Right ventricle myocardium superior (tissue), 1 donor: Measurements from ENCODE around the gene LEF1. TPM values are rescaled to one million over a fixed set of nuclear protein-coding genes. Genes with fewer than 3 reads are reported as not detected.
A peak's percentile ranks its signal among the peaks of the same experiment; 100 is the strongest.
"Not testable (repeated sequence)": the region's sequence is repeated elsewhere in the genome, so short reads cannot be mapped to it uniquely, and the experiment has no call there.

Experiments used
- ATAC-seq: fragments of 200-7000 bp; cut with Tn5 transposase; one replicate; pipeline ENCODE4 v1.9.1; 2020; ENCODE audit warnings: mild to moderate bottlenecking; ENCODE audit not compliant: poor library complexity
- DNase-seq: peaks from one replicate; pipeline ENCODE4 v3.0.0-alpha.2; 2020
- intact Hi-C: fragments of 100-400 bp; cut with DNase I; formaldehyde crosslinking; loops from one replicate; pipeline ENCODE4 v1.11.2; 2022
- total RNA-seq: library from RNA; stranded (reverse); fragmentation: NEBNext Ultra II Directional; extraction: Animal tissue kit (Norgen Biotek cat#: 25700); gene quantifications from one replicate; pipeline ENCODE4 v1.2.1, GENCODE V29; 2021
- donor health status: DM: no; HTN: yes; CAD: no; lungs with severe emphysema.

The LEF1 gene
- total RNA-seq, 1 donor from 2014 or later, result 0.51 TPM

DNA sequence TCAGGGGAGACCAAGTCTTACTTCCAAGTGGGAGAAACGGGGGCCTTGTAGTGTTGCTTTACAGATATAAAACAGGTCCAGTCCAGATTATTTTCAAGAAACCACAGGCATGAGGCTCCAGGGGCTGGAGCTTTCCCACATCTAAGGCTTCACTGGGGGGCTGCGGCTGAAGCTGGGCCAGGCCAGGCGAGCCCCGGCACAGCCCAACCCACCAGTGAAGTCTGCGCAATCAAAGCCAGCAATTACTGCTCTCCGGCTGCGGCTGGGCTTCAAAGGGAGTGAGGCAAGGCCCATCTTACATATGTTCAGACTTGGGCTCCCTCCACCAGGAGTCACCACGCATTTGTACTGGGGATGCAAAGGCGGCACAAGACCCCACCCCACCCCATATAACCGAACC lies 117.4 kb downstream of the LEF1 start:
- ATAC-seq, result no peak
- no peak for DNase-seq
- intact Hi-C loops, result loop anchor here (10.0 kb wide), 1 partner anchor 523 kb away; no protein-coding TSS in a partner anchor

DNA sequence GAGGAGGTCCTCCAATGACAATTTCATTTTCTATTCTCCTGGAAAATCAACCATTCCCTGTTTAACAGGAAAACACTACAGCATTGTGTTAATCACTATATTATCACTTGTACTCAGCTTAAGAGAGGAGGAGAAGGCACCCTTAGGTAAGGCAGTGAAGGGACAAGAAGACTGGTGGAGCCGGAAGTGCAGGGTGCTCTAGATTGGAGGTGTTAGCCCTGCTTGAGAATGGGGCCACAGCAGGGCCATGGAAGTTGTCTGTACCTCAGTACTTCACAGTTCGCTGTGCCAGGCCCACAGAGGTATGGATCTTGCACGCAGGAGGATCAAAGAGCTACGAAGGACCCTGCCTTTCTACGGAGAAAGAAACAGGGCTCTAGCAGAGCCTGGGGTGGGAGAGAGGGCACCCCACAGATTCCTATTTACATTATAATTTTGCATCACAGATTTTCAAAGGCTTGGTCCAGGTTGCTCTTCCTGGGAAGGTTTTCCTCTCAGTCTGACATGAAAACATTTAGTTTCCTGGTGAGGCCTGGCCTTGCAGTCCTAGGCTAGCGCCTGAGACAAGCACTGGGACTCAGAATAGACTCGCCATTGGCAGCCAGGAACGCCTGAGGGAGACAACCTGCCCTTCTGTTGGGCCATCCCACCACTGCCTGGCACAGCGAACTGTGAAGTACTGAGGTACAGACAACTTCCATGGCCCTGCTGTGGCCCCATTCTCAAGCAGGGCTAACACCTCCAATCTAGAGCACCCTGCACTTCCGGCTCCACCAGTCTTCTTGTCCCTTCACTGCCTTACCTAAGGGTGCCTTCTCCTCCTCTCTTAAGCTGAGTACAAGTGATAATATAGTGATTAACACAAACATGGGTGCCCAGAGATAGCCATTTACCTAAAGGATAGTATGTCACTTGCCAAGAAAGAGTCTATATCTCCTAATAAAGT lies 118.3 kb downstream of the LEF1 start:
- not testable (repeated sequence) for ATAC-seq, DNase-seq
- intact Hi-C loops, result loop anchor here (10.0 kb wide), 1 partner anchor 524 kb away; no protein-coding TSS in a partner anchor

DNA sequence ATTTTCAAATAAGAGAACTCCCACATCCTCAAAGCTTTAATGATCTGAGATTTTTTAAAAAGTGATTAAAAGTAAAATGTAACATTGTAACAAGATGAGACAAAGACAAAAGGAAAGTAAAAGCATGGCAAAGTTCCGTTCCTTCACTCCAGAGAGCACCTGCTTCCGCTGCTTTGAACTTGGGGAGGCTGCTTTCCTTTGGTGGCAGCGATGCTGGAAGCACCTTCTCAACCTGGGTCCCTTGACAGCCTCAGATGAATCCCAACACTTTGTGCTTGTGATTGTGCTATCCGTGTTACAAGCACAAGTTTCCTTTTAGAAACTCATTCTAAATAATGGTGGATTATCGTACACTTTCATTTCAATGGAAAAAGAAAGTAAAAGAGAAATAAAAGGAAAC lies 119.3 kb downstream of the LEF1 start:
- ATAC-seq (no peak), DNase-seq (no peak)
- intact Hi-C loops, result no loop called here

DNA sequence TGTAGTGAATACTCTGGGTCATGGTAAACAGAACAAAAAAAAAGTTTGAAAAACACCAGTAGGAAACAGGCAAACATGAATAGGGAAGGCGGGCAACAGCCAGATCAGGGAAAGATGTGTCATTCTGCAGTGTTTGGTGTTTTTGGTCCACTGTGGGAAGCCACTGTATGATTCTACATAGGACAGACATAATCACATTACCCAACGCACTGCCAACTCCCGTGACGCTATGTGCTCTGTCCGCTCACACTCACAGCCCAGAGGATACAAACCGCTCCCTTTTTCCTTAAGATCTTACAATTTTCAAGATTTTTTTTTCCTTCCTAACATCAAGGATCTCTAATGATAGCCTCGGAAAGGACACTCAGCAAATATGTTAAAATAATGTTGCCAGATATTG lies 119.7 kb downstream of the LEF1 start:
- ATAC-seq, result no peak

DNA sequence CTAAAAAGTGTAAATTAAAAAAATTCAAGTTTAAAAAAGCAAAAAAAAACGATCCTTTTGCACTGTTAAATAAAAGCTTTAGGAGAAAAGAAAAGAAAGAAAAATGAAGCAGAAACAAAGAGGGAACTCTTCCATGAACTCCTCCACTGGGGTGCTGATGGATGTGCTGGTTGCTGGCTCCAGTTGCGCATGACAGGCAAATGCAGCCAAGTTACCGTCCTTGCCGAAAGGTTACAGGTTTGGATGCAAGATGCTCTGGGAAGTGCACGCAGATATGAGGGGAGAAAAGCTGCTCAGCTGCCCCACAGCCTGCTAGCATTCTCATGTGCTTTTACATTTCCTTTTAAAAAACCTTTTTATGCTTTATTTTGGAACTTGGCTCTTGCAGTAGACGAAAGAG lies 120.6 kb downstream of the LEF1 start:
- DNase-seq (no peak), ATAC-seq (peak; percentile 88)
- intact Hi-C loops, result no loop called here

More for the DNA sequence above, 119.7 kb downstream of the LEF1 start:
- intact Hi-C loops, result no loop called here
- no peak for DNase-seq

DNA sequence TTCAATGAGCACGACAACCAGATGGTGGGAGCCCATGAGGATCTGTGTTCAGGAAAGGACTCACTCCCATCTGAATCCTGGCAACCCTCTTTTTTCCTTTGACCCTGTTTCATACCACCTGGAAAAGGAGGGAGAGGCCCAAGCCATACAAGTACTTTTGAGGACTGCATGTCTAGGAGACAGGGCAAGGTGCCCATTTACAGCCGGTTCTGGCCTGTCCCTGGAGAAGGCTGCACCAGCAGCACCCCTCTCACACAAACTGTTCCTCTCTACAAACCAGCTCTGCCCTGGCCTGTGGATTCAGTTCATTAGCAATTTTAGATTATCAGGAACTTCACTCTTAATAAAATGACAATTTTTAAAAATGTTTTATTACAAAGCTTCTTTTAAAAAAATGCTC lies 121.5 kb downstream of the LEF1 start:
- DNase-seq (no peak), ATAC-seq (peak; percentile 67)
- intact Hi-C loops, result no loop called here

DNA sequence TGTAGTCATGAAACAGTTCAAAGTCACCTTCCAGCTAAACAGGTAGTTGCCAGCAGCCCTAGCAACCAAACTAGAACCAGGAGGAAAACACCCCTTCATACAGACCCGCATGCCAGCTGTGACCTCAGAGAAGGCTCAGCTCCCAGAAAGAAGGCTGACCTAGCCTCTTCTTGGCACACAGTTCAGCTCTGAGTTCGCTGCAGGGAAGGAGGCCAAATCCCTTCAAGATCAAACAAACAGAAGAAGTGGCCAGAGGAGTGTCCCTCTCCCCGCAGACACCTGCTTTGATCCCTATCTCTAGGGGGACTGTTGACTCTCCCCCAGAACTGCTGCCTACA lies 123.1 kb downstream of the LEF1 start:
- peak; percentile 62 for DNase-seq
- intact Hi-C loops, result no loop called here

DNA sequence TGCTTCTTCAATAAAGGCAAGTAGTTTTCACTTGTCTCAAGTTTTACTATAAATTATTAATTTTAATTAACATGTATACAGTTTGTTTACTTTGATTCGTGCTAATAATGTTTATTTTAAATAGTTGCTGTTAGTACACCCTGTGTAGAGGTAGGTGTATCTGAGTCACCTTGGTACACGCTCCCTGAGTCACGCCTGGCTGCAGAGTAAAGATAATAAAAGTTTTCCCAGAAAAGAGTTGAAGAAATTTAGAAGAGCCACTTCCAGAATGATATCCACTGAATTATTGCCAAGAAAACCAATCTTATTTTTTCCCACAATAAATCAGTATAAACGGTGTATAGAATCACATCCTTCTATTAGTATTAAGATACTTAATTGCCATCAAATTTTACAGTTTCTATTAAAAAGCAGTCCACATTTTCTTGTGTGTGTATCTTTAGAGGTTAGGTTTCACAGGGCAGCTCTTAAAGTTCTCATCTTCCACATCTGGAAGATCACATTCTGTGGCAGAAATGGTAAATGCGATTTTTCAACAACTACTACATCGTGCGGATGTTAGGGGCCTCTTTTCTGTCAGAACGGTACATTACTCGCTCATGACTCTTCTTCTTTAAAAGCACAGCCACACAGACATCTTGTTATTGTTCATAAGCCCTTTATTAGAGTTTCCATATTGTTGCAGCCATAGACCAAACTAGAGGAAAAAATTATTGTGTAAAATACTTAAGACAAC lies 123.6 kb downstream of the LEF1 start:
- DNase-seq (no peak), ATAC-seq (no peak)
- intact Hi-C loops, result no loop called here

More for the DNA sequence above, 123.1 kb downstream of the LEF1 start:
- peak; percentile 65 for ATAC-seq

DNA sequence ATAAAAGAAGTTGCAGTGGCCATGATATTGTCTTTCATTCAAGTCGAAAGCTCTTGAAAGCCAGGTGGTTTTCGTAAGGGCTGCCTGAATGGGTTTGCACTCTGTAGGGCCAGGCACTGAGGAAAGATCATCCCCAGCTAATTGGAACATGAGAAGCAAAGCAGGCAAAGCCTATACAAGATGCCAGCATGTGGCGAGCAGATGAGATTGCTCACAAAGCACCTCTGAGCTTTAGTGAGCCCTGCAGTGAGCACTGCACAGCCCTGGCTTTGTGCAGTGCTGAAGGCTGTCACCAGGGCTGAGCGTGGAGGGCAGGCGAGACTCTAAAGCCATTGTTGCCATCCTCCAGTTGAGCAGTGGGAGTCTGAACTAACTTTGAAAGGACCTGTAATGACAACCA lies 125.2 kb downstream of the LEF1 start:
- no peak for DNase-seq
- ATAC-seq, result no peak
- intact Hi-C loops, result no loop called here

DNA sequence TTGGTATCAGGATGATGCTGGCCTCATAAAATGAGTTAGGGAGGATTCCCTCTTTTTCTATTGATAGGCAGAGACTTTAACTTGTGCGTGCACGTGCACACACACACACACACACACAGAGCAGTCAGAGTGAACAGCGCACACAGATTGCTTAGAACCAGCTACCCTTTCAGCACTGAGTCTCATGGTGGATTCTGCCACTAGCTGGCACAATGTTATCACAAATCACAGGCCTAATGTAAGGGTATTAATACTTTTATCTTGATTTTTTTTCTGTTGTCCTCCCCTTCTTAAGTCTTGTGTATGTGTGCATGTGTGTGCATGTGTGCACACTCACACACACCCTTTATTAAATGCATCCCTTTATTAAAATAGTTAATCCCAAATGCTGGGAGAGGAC lies 125.8 kb downstream of the LEF1 start:
- intact Hi-C loops, result no loop called here
- ATAC-seq (no peak), DNase-seq (no peak)

DNA sequence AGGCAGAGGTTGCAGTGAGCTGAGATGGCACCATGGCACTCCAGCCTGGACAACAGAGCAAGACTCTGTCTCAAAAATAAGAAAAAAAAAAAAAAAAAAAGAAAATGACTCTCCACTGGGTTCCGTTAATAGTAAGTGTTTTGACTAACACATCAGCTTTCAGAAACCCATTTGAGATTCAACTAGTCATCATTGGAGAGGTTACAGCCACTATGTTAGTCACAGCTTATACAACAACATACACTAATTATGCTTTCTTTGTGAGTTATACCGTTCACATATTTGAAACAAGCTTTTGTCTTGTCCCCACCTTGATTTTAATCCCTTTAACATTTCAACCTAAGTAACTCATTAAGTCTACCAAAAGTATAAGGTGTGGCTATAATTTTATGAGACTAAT lies 130.8 kb downstream of the LEF1 start:
- intact Hi-C loops, result no loop called here
- no peak for ATAC-seq

DNA sequence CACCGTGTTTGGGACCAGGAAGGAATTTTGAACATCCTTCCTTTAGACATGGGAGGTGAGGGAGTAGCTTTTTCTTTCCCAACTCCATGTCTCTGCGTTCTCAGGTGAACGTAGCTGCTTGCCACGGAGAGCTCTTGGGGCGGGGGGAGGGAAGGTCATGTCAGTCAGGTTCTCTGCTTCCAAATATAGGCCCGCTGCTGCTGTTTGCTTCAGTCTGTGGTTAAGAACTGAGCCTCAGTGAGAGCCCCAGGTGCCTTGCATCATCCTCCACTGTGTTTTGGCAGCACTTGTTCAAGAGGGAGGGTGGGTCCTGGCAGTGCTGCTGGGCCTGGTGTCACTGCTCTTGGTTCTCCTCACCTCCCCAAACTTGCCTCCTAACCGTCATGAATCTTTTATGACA lies 132.5 kb downstream of the LEF1 start:
- DNase-seq (no peak), ATAC-seq (peak; percentile 49)
- intact Hi-C loops, result no loop called here

More for the DNA sequence above, 130.8 kb downstream of the LEF1 start:
- no peak for DNase-seq

DNA sequence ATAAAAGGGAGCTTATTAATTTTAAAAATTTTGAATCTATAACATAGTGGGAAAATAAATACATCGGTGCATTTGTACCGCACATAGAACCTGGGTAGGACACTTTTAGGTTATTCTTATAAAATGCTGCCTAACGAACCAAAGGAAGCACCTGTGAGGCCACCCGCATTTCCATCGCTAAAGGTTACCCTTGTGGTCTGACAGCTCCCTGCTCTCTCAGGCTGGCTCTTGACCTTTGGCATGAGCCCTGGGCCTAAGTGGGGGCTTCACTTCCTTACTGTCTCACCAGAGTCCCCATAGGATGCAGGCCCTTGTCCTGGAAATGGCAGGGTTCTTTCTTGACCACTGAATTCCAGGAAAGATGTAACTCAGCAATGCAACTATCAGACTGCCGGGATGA lies 133.0 kb downstream of the LEF1 start:
- ATAC-seq (no peak), DNase-seq (no peak)
- intact Hi-C loops, result no loop called here

DNA sequence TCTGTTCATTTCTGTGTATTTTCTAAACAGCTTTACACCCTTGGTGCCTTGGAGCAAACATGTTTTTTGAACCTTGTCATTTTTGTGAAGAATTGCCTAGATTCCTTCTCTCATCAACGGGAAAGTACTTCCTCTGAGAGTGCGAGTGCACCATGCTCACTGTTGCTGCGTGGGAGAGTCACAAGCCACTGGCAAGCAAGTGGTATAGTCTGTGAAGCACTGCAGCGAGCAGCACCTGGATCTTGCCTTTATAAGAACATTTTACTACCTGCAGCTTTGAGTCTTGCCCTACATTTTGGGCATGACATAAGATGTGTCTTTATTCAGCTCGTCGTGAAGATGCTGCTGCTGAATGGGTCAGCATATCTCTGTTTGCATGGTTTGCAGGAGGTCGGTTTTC lies 134.2 kb downstream of the LEF1 start:
- no peak for DNase-seq
- no peak for ATAC-seq
- intact Hi-C loops, result no loop called here

DNA sequence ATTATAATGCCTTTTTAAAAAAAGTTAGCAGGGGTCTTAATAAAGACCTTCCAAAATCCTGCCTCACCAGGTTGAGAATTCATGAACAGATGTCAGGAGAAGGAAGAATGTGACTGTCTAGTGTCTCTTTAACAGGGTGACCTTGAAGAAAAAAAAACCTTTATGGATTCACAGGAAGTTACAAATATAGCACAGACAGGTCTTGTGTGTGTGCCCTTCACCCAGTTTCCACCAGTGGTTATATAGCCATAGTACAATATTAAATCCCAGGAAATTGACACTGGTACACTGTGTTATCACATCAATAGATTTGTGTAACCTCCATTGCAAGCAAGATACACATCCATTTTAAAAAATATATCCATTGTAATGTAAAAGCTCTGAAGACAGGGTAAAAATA lies 135.4 kb downstream of the LEF1 start:
- DNase-seq (no peak), ATAC-seq (peak; percentile 36)
- intact Hi-C loops, result no loop called here

DNA sequence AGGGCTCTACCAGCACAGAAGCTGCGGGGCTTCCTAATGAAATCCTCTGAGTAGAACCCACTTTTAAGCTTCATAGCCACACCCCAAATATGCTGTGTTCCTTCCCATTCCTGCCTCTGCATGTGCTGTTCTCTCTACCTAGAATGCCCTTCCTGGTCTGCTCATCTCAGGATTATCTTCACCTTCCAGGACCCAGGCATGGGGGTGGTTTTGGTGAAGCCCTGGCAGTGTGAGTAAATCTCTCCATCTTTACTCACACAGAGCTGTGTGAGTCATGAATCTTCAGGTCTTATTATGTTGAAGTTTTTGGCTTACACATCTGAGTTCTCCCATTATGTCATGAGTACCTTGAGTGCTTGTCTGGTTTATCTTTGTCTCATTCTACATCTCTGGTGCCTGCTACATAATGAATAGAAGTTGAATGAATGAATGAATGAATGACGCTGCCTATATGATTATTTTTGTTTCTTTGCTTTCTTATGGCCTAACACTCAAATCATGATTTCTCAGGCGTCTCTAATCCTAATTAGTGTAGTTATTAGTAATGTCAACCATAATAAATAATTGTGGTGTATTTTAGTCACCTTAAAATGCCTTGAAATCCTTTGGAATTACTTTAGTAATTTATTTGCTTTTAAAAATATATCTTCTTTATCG lies 137.2 kb downstream of the LEF1 start:
- intact Hi-C loops, result no loop called here
- DNase-seq (no peak), ATAC-seq (no peak)

DNA sequence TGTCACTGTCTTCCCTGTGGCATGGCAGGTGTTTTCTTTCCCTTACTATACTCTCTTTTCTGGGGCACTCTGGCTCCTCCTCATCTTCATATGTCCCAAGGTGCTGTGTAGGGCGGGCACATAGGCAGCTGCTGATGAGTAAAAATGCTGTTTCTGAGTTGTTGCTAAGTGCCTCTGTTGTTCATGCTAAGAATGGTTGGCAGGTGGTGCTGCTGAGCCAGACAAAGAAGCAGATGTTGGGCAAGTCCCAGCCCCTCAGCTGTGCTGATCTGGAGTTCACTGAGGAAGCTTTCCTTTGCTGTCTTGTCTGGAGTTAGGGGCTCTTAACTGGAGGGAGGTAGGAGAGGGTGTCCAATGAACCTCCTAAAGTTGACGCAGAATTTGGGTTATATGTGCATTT lies 138.4 kb downstream of the LEF1 start:
- intact Hi-C loops, result no loop called here
- DNase-seq (no peak), ATAC-seq (peak; percentile 64)

DNA sequence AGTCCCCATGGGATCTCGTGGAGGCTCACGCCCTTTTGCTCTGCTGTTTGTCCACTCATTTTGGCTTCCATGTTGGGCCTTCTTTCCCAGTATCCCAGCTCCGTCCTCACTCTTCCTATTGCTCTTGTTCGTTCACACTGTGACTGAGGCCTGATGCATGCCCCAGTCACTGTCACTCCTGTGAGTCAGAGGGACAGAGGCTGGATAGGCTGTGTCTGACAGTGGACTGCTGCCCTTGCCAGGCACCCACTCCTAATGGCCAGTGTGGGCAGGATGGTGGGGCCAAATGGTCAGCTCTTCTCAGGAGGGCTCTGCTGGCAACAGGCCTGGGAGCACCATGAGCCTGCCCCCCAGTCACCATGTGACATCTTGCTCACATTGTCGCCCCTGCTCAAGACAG lies 139.0 kb downstream of the LEF1 start:
- intact Hi-C loops, result loop anchor here (10.0 kb wide), 1 partner anchor 545 kb away; no protein-coding TSS in a partner anchor
- no peak for DNase-seq
- ATAC-seq, result no peak

DNA sequence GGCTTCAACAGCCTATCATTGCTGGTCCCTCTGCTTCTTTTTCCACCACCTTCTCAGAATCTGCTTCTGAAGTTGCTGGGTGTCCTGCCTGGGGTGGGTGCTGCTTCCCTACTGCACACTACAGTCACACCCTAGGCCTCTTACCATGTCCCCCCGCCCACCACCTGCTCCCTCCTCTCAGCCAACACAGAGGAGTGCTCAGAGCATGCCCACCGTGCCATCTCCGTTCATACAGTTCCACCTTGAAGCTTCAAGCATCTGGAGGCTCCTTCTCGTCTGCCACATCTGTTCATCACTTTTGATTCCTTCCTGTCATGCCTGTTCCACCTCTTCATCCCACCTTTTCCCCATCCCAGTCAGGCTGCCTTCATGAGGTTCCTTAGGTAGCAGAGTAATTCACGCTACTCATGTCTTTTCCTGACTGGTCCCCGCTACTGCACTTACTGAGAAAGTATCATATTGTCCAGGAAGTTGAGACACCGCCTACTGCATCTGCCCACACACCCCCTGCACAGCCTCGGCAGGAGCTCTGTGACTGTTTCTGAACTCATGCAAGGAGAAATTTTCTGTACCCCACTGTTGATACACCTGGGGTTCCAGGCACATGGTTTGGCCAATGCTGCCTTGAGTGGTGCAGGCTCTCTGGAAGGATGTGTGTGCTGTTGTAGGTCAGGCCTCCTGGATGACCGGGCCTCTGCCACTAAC lies 139.6 kb downstream of the LEF1 start:
- no peak for ATAC-seq
- intact Hi-C loops, result loop anchor here (10.0 kb wide), 1 partner anchor 546 kb away; no protein-coding TSS in a partner anchor
- no peak for DNase-seq
